Effector CD8-positive, alpha-beta T cell (primary cell): Measurements from ENCODE around the gene MORC2.

ENCODE experiments used
- DNase-seq: peaks from one replicate; lab custom pipeline; 2025; lab: John Stamatoyannopoulos, UW

The MORC2 gene

DNA sequence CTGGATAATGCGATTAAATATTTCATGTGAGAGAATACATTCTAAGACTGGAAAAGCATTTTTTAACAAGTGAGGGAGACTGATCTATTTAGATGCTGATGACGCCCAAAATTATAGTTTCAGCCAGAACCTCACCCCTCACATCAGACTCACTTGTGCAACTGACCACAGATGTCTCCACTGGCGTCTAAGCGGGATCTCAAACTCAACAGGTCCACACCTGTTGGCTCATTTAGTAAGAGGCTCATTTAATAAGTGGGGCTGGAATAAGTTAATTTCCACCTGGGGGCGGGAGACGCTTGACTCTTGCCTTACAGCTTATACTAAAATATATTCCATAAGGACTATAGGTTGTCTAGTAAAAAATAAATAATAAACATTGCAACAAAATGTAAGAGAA is 47.5 kb downstream of the MORC2 start:
- DNase-seq = no peak

DNA sequence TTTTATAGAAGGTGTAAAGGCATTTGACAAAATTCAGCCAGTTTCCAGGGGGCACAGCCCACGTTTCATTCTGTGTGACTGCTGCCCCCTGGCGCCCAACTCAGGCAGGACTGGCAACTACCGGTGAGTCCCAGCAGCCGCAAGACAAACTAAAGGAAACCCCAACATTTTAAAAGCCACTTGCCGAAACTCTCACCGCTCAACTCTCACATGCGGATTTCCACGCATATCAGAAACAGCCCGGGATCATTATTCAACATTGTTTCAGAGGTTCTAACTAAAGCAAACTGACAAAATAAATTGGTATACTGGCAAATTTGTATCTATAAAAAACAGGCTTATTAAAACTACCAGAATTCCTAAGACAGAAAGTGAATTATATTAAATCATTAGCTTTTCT is 48.2 kb downstream of the MORC2 start:
- DNase-seq = peak; percentile 83

DNA sequence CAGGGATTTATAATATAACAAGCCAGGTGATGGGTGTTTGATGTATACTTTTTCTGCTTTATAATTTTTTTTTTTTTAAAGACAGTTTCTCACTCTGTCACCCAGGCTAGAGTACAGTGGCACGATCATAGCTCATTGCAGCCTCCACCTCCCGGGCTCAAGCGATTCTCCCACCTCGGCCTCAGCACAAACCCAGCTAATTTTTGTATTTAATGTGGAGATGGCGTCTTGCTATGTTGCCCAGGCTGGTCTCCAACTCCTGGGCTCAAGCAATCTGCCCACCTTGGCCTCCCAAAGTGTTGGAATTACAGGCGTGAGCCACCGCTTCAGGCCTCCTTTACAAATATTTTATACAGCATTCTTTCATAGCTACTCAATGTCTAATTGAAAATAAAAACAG is 48.6 kb downstream of the MORC2 start:
- no peak for DNase-seq

DNA sequence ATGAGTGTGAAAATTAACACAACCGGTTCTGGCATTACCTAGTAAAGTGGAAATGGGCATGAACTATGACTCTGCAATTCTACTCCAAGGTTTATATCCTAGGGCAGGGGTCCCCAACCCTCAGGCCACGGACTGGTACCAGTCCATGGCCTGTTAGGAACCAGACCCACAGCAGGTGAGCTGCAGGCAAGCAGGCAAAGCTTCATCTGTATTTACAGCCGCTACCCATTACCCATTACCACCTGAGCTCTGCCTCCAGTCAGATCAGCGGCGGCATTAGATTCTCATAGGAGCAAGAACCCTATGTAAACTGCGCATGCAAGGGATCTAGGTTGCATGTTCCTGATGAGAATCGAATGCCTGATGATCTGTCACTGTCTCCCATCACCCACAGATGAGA is 49.8 kb downstream of the MORC2 start:
- no peak for DNase-seq

DNA sequence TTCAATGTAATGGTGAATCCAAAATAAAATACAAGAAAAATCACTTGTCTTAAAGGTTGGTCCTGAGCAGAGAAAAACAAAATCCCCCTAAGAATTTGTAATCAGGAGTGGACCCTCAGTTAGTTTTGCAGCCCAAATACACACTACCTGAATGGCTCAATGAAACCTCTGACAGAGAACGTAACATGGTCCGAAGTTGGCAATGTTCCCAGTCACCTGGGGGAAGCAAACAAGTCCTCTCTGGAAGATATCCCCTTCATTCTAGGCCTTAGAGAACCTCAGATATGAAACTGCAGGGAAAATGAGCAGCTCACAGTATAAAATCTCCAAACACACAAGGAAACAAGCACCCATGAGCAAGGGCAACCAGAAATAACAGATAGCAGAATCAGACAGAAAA is 58.2 kb downstream of the MORC2 start:
- no peak for DNase-seq

DNA sequence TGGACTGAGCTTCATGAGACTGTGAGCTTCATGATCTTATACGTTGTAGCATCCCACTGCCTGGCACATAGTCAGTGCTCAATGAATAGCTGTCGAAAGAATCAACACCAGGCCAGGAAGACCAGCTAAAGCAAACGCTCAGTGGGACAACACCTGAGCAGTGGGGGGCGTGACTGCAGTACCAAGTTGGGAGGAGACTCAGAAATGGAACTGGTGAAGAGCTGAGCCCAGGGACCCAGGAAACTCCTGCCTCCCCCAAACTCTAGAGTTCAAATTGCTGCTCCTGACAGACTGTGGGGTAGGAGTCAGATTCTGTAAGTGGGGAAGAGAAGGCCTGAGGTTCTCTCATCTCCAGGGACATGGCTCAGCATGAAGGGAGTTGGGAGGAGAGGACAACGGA is 59.3 kb downstream of the MORC2 start:
- DNase-seq = no peak

DNA sequence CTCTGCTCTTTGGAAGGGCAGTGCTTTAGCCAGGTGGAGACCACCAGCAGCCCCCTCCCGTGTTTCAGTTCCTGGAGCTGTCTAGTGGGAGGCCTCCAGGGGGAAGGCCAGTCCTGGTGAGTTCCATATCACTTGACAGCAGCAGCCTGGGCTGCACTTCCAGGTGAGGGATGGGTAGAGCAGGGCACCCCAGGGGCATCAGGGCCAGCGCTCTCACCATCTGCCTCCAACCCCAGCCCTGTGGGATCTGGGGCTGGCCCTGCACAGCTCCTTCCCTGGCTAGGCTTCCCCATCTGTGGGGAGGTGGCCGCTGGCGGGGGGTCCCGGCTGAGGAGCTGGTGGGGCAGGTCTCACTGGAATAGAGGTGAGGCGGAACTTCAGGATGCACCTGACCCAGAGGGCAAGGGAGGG is 60.5 kb downstream of the MORC2 start:
- no peak for DNase-seq

DNA sequence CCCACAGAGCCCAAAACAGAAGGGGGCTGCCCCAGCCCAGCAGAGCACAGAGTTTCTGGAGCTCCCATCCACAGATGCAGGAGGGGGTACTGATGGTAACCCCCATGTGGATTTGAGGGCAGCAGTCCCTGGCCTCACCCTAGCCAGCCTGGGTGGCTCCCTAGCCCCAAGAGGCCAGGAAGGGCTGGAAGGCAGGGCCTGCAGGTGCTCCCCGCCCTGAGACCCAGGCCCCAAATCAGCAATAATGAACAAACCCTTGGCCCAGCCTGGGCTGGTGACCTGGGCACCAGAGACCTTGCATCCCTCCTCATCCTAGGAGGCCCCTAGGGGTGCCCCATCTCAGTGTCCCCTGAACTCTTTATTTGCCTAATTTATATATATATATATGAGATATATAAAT is 61.6 kb downstream of the MORC2 start:
- no peak for DNase-seq

DNA sequence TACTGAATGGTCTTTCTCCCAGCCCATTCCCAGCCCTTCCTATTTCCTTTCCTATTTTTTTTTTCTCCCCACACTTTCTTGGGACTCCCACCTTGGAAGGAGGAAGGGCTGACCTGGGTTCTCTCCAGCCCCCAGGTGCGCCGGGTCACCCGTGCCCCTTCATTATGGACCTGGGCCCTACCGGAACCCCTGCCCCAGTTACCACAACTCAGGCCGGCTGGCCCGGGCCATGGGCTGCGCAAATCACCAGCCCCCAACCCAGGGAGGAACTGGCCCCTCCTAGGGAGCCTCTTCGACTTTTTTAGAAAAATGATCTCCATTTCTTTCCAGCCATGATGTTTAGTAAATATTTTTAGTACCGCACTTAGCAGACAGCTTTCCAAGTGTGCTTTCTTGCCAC is 62.2 kb downstream of the MORC2 start:
- DNase-seq = no peak

DNA sequence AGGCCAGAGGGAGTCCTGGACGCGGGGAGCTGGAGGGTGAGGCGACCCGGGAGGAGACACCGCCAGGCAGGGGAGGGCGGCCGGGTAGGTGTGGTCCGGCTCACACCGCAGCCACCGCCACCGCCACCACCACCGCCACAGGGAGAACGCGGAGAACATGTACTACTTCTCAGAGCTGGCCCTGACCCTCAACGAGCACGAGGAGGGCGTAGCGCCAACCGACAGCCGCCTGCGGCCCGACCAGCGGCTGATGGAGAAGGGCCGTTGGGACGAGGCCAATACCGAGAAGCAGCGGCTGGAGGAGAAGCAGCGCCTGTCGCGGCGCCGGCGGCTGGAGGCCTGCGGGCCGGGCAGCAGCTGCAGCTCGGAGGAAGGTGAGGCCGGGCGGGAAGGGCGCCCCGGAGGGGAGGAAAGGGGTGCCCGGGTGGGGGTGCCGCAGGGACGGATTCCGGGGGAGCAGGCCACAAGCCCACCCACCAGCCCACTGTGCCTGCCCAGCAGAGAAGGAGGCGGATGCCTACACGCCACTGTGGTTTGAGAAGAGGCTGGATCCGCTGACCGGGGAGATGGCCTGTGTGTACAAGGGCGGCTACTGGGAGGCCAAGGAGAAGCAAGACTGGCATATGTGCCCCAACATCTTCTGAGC is 62.8 kb downstream of the MORC2 start:
- no peak for DNase-seq

DNA sequence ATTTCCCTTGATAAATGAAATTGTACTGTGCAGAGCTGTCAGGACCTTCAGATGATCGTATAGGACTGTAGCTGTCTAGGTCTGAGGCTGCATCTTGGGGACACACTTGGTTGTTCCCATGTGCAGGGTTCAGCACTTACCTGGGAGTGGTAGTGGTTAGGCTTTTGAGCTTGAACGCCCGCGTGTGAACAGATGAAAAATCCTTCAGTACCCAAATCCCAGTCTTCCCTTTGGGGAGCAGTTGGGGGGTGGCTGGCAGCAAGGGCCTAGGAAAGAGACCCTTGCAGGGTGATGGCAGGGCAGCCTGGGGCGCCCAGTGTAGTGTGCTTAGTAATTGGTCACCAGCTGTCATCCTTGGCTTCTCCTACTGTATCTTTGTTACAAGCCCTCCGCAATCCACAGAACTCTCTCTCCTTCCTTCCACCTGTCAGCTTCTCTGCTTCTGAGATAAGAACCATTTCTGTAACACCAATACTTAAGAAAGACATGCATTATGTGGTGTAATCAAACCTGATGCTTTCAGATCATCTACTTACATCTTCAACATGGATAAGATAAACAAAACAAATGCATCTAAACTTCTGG is 64.6 kb downstream of the MORC2 start:
- no peak for DNase-seq

DNA sequence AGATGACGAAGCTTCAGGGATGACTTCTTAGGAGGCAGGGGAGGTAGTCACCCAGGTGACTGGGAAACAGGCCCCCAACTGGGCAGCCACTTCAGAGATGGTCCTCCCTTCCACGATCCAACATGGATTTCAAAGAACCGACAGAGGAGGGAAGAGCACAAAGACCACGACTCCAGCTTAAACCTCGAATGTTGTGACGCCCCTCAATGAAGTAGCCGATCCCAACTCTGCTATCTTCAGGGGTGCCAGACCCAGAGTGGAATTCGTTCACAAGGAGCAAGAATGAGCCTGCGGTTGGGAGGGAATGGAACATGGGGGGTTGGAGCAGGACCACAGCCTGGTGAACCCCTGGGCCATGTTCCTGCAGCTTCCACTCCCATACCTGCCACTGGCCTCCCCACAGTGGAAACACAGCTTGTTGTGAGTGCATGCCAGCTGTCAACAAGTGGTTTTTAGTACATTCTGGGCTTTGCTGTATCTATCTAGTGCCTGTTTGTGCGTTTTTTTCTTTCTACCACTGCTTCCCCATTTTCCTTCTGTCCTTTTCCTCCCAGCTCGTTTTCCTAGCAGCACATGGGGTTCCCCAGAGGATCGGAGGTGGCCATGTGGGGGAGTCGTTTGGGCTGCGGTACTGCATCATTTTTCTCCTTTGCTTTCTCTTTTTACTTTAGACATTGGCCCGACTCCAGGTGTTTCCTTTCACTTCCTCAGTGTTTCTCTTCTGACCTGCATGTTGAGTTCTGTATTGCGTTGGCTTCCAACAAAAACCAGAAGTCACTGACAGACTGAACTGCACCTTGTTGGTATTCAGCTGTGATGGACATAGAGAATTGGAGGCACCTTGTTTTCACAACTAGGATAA is 65.8 kb downstream of the MORC2 start:
- DNase-seq = no peak

DNA sequence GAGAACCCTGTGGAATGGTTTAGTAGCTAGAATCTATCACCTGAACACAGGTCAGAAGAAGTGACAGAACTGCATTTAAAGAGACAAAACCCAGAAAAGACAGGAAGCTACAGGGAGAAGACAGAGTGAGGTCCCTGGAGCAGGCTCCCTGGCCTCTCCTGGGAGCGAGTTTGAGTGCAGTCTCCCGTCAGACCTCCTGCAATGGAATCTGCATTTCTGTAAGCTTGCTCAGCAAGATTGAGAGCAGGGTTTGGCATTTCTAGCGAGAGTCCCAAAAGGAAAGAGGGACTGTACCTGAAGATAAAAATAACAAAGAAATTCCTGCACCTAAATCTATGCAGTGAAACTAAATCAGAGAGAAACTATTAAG is 74.2 kb downstream of the MORC2 start:
- no peak for DNase-seq

DNA sequence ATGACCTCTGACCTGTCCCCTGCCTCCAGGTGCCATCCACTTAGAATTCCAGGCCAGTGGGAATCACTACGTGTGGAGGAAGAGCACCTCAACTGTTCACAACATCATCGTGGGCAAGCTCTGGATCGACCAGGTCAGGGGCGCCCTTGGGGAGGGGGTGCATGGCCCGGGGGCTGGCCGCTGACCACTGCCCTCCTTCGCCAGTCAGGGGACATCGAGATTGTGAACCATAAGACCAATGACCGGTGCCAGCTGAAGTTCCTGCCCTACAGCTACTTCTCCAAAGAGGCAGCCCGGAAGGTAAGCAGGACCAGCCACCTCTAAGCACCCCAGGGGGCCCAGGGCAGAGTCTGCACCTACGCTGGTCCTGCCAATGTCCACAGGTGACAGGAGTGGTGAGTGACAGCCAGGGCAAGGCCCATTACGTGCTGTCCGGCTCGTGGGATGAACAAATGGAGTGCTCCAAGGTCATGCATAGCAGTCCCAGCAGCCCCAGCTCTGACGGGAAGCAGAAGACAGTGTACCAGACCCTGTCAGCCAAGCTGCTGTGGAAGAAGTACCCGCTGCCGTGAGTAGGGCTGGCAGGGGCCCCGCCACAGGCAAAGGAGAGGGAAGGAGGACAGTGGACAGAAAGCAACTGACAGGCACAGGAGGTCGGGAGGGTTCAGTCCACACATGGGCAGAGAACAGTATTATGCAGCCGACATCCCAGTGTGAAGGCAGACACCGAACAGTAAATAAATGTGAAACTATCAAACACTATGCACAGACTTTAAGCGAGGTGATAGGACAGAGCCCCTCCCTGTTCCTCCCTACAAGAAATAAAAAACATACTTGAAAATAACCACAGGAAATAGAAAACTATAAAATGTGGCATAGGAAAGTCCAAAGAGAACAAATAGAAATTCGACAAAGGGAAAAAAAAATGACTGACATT is 74.9 kb downstream of the MORC2 start:
- no peak for DNase-seq

DNA sequence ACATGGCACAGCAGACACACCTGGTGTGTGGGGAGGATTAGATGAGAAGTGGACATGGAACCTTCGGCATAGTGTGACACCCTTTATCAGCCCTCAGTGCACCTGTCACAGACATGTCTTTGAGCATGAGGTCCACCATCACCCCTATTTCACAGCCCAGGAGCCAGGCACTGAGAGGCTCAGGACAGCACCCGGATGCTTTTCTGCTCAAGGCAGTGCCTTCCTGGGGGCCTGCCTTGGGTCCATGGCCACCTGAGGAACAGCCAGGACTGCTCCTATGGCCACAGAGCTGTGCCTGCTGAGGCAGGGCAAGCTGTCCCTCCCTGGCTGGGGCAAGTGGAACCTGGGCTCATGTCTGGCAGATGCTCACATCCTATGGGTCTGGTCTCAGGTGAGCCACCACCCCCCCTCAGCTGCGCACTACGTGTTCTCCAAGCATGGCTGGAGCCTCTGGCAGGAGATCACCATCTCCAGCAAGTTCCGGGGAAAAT is 75.8 kb downstream of the MORC2 start:
- DNase-seq = no peak

DNA sequence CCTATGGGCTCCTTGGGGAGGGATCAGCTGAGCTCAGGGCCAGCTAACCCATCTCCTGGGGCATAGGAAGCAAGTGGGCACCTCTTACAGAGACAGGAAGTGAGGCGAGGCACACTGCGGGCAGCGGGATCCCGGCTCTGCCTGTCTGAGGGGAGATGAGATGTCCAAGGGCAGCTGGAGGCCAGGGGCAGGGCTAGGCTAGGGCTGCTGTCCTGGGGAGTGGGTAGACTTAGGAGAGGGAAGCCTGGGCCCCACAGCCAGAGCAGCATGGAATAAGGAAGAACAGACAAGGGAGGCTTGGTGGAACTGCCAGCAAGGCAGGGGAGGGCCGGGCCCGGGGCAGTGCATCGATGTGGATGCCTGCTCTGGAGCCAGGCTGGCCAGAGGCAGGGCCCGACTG is 76.3 kb downstream of the MORC2 start:
- DNase-seq = no peak

DNA sequence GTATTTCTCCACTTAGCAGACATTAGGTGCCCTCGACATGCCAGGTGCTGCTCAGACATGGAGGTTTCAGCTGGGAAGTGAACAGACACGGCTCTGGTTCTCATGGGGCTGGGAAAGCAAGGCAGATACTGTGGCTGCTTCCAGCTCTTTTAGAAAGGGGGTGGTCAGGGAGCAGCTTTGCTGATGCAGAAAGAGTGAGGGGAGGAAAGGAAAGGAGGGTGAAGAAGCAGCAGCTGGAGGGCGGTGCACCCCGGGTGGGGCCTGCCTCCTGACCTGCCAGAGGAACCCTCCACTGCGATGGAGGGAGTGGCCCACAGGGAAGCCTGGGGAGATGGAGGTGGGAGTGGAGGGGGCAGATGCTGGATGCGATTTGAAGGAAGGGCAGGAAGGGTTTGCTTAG is 76.8 kb downstream of the MORC2 start:
- DNase-seq = no peak

DNA sequence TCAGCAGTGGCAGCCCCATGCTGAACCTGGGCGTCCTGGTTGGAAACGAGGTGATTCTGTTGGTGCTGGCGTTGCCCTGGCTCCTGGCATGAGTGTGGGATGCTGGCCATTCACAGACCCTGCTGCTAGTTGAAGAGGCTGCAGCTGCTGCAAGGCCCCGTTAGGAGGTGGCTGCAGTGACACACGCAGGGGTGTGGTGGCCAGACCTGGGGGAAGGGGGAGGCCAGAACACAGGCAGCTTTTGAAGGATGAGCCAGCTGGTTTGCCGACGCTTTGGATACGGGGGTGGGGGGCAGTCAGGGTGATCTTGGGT is 77.2 kb downstream of the MORC2 start:
- DNase-seq = no peak

DNA sequence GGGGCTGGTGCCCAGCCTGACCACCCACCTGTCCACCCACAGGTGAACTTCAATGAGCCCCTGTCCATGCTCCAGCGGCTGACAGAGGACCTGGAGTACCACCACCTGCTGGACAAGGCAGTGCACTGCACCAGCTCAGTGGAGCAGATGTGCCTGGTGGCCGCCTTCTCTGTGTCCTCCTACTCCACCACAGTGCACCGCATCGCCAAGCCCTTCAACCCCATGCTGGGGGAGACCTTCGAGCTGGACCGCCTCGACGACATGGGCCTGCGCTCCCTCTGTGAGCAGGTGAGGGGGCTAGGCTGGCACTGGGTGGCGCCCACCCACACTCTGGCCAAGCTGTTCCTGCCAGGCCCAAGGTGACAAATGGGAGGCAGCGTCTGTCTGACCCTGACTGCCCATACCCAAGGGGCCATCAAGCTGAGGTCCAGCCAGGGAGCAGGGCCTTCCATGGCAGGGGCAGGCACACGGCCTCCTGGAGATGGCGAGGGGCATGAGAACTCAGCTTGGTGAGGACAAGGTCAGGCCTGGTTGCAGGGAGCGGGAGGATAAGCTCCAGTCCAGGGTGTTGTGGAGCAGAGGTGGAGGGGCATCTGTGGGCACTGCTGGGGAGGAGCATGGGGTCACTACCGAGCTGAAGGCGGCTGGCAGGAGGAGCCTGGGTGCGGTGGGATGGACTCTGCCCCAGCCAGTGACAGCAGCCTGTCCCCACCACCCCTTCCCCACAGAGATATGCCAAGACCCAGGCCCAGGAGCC is 77.7 kb downstream of the MORC2 start:
- no peak for DNase-seq

DNA sequence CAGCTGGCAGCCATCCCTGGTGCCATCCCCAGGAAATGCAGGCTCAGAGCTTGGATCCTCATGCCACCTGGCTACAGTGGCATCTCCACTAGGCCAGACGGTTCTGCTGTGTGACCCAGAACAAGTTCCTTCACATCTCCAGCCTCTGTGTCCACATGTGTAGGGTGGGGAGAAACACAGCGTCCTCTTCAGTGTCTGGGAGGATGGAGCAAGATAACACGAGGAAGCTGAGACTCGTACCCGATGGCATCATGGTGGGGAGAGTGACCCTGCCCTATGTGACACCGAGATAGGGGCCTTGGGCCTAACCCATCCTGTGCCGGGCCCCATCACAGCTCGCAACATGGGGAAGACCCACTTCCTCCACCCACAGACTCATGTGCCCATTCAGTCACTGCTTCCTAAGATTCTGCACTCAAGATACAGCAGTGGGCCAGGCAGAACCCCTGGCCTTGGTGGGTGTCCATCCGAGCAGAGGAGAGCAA is 78.5 kb downstream of the MORC2 start:
- DNase-seq = no peak

DNA sequence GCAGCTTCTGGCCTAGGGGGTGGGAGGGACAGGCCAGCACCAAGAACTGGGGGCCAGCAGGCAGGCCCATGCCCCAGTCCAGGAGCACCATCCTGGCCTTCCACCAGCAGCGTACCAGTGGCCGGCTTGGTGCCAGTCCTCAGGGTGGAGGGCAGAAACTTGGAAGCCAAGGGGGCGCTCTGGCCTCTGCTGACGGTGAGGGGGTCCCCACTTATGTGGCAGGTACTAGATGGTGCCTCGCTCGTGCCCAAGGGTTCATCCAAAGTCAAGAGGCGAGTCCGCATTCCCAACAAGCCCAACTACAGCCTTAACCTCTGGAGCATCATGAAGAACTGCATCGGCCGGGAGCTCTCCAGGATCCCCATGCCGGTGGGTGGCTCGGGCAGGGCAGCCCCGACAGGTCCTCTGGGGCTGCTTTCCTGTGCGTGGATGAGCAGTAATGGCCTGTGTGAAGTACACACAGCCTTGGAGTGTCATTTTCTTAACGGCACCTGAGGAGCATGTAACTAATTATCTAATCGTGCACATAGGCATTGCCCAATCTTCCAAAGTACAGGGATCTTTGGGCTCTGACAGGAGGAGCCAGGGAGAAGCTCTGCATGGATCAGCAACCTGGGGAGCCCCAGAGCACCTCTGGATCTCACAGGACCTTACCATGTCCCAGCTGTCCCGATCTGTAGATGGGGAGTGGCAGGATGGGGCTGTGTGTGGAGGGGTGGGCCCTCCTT is 79.1 kb downstream of the MORC2 start:
- no peak for DNase-seq
